T-helper 2 cell (primary cell): ENCODE data around the gene AATK.

Source experiments
- DNase-seq, 5 experiments: peaks; one replicate each; pipeline versions ENCODE4 v3.0.0 to v3.0.0-alpha.2; 2012 to 2022

Gene AATK

DNA sequence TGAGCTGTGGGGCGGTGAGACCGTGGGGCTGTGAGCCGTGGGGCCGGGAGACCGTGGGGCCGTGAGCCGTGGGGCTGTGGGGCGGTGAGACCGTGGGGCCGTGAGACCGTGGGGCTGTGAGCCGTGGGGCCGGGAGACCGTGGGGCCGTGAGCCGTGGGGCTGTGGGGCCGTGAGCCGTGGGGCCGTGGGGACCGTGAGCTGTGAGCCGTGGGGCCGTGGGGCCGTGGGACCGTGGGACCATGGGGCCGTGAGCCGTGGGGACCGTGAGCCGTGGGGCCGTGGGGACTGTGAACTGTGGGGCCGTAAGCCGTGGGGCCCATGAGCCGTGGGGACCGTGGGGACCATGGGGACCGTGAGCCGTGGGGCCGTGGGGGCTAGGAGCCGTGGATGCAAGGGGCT, 25.3 kb downstream of the AATK start:
- no peak for DNase-seq

DNA sequence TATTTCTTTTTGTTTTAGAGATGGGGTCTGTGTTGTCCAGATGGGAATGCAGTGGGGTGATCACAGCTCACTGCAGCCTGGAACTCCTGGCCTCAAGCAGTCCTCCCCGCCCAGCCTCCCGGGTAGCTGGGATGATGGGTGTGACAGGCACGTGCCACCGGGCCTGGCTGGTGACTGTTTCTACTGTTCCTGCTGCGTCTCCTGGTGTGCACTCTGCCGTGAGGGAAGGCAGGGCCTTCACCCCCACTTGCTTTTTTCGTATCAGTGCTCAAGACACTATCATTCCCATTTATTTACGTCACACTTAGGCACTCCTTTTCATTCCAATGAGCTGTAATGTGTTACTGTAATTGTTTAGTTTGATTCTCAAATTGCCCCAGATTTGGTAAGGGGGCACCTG, 26.0 kb downstream of the AATK start:
- no peak for DNase-seq

DNA sequence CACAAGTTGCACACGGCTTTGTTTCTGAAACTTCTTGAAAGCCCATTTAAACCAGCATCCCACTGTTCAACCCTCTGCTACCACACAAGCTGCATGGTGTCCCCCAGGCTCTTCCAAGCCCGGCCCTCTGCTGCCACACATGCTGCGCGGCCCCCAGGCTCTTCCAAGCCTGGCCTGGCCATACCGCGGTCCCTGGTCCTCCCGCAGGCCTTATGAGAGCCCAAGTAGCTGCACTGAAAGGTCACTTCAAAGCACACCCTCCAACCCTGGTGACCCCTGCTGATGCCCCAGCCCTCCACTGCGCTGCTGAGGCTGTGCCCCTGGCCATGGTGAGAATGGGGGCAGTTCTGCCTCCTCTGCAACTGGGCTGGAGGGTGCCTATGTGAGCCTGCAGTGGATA, 26.6 kb downstream of the AATK start:
- no peak for DNase-seq

DNA sequence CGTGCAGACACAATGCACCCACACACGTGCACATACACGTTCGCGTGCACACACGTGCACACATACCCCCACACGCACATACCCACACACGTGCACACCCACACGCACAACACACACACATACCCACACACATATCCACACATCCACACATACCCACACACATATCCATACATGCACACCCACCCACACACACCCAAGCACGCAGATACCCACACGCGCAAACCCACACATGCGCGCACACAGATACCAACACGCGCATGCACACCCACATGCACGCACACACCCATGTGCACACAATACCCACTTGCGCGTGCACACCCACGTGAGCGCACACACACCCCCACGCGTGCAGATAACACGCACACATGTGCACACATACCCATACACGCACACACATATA, 27.5 kb downstream of the AATK start:
- DNase-seq, result no peak

DNA sequence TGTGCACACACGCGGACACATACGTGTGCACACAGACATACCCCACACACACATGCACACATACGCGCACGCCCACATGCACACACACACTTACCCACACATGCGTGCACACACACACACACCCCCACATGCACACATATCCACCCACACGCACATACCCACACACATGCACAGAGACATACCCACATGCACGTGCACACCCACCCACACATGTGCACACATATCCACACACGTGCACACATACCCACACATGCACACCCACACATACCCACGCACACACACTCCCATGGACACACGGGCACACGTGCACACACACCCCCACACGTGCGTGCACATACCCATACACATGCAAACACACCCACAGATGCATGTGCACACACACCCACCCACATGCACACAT, 27.9 kb downstream of the AATK start:
- no peak for DNase-seq

DNA sequence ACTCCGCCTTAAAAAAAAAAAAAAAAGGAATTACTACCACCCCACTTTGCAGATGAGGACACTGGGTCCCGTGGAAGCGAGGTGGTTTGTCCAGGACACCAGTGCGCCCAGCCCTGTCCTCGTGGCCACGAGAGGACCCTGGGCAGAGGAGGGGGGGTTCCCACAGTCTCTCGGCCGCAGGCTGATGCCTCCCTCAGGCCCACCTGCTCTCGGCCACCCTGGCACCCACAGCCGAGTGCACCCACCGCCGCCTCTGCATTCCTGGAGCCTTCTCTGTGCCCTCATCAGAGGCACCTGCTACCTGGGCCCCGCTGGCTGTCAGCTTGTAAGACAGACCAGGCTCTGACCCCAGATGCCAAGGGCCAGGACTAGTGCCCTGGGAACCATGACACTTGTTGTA, 28.8 kb downstream of the AATK start:
- no peak for DNase-seq

DNA sequence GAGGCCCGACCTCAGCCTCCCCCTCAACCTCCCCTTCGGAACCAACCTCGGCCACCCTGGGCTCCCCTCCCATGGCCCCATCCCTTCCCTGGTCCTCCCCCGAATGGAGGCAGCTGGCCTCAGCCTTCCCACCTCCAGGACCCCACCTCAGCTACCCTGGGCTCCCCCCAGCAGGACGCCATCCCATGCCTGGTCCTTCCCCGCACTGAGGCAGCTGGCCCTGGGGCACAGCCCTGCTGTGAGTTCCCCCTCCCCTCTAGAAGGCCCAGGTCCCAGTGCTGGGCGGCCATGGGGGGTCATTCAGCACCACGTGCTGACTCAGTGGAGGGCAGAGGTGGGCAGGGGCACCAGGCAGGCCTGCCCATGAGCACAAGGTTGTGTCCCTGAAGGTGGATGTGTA, 29.7 kb downstream of the AATK start:
- DNase-seq, result no peak

DNA sequence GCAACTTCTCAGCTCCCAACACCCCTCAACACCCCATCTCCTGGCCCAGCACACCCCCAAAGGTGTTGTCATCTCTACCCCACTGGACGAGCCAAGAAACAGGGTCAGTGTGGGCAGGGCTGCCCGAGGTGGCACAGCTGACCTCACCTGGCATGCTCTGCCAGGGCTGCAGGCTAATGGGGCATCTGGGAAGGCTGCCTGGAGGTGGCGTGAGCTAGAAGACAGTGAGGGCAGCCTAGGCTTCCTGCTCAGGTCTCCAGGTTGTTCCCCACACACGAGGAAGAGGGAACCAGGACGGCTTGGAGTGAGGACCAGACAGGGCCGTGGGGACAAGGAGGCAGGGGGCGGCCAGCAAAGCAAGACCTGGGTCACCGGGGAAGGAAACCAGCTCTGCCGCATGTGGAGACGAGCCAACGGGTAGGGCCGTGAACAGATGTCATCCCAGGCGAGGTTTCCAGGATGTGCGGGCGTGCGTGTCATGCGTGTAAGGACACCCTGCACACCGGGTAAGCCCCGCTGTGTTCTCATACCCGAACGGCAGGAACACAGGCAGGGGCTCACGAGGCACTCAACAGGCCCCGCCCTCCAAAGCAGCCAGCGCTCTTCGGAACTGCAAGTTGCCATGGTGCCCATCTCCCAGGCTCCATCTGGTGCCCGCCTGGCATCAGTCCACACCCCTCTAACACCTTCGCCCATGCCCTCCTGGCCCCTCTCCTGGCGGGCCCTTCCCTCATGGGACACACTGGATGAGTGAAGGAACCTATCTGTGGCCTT, 30.3 kb downstream of the AATK start:
- no peak for DNase-seq

DNA sequence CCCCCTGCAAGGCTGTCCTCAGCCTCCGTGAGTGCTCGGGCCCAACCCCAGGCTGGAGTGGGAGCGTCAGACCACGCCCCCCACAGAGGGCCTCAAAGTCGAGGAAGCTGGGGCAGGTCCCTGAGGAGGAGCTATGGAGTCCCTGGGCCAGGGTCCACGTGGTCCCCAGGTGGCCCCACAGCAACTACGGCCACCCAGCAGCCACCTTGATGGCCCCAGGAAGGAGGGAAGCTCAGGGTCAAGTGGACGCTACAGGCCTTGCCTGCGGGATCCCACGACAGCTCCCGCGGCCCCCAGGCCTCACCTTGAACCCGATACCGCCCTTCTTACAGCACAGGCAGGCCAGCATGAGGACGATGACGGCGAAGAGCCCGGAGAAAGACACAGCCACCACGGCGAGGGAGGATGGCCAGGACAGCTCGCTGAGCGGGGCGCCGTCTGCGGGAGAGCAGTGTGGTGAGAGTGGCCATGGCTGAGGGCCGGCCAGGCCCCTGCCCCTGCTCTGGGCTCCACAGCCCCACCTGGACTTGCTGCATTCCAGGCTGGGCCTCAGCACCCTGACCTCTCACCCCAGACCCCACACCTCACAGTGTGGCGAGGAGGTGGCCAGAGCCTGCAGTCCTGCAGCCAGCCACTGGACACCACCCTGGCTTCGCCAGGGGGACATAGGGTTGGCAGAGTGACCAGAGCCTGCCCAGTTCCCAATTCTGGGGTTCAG, 31.8 kb downstream of the AATK start:
- no peak for DNase-seq

DNA sequence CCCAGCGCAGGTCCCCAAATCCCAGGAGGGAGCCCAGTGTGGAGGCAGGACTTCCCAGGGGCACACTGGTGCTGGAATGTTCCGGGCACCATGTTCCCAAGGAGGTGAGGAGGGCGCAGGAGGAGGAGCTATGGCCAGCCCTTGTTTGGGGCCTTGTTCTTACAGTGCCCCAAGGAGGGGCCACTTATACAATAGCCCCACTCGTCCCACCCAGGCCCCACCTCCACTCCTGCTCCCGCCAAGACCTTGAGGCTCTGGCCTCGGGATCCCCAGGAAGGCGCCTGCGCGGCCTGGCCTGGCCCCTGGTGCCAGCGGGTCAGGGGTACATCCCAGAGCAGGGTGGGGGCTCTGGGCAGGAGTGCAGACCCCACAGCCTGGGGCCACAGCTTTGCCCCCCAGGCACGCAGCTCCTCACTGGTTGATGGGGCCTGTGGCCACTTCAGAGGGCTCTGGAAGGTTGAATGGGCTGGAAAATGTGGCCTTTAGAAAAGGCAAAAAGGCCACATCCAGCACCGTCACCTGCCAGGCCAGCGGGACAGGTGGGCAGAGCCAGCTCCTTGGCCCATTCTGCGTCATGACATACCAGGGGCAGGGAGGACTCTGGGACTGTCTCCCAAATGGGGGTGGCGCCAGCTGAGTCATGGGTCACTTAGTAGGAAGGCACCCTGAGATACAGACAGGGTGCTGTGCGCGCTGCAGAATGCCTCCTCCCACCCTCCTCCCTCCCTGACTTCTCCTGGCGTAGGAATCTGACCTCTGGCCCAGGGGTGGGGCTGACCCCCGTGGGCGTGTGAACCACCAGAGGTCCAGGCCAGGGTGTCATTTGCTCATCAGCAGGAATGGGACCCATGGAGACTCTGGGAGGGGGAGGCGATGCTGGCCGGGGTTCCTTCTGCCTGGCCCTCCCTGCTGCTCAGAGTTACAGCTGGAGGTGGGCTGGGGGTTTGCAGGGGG, 33.0 kb downstream of the AATK start:
- no peak for DNase-seq

DNA sequence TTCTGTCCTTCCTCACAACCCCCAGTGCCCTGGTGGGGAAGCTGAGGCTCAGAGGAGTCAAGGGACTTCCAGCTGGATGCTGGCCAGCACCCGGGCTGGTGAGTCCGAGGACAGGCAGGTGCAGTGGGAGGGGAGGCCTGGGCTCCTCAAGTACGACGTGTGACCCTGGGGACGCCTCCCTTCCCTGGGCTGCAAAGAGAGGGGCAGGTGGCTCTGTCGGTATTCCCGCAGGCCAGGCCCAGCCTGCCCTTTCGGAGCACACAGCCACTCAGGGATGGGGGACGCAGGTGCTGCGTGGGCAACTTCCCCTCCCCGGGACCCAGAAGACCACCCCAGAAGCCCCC, 33.9 kb downstream of the AATK start:
- no peak for DNase-seq

DNA sequence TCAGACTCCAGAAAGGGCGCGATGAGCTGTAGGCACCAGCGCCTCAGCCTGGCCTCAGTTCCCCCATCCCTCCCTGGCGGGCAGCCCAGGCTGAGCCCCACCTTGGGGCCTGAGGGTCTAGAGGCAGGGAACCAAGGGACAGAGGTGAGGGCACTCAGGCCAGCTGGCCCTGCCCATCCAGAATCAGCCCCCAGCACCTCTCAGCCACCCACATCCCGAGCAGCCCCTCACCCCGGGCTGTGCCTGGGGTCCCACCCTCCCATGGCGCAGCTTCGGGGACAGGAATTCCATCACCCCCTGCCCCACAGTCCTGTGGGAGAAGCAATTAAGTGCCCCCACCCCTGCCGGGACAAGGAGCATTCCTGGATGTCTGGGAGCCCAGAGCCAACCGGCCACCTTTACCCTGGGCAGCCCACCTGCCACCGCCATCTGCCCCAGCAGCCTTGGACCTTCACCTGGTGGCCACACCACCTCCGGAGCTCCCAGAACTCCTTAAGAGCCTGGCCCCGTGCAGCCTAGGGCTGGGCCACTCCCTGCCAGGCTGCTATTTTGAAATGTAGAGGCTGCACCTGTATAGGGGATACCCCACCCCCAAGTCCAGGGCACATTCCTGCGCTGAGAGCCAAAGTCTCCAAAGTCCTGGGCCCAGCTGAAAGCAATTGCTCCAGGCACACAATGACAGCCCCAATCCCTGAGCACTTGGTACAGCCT, 34.4 kb downstream of the AATK start:
- DNase-seq, result no peak

DNA sequence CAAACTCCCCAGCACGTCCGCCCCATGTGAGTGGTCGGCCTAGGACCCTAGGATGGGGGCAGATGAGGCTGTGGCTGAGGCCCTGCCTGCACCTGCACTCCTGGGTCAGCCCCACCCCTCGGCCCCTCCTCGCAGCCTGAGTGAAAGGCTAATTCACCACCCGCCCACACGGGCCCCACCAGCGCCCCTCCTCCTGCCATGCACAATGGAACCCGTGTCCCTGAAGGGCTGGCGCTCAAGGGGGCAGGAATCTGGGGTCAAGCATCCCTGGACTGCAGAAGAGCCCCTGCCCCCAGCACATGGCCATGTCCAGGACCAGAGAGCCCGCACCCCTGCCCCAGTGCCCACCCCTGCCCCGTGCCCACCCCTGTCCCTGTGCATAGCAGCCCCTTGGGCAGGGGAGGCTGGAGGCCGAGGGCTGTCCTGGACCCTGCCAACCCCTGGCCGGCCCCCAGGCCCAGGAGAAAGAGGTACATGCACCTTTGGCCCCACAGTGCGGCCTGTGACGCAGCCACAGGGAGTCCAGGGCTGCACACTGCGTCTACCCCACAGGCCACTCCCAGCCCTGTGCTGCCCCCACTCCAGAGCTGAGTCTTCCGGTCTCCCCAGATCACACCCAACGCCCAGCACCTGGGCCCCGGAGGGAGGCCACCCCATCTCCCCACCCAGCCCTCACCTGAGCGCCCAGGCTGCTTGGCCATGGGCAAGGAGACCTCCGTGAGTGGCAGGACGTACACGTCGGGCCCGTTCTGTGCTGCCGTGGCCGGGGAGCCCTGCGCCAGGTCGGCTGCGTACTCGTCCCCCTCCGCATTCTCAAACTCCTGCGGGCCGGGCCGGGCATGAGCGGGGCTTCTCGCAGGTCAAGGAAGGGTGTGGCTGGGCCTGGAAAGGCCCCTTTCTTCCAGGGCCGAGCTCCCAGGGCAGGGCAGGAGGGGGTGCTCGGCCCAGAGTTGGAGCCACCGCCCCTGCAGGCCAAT, 35.3 kb downstream of the AATK start:
- no peak for DNase-seq

DNA sequence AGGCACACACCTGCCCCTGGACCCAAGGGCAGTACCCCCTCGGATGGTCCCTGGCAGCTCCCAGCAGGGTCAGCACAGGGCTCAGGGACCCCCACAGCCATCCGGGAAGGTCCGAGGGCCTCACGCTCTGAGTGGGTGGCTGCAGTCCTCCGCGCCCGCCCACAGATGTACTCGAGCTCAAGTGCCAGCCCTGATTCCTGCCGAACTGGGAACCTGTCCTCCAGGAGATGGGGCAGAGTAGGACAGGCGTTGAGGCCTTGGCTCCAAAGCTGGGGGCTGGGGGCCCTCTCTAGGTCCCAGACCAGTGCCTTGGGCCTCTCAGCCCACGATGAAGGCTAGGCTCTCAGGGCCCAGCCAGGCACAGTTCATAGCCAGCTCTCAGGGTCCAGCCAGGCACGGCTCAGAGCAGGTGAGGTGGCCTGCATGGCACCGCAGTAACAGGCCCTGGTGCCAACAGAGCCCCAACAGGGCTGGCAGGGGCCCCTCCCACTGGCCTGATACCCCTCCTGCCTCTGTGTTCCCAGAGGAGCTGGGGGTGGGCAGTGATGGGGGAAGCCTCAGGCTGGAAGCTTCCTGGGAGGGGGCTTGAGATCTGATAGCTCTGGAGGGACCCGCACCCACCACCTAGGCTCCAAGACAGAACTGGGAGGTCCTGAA, 36.2 kb downstream of the AATK start:
- DNase-seq, result no peak

DNA sequence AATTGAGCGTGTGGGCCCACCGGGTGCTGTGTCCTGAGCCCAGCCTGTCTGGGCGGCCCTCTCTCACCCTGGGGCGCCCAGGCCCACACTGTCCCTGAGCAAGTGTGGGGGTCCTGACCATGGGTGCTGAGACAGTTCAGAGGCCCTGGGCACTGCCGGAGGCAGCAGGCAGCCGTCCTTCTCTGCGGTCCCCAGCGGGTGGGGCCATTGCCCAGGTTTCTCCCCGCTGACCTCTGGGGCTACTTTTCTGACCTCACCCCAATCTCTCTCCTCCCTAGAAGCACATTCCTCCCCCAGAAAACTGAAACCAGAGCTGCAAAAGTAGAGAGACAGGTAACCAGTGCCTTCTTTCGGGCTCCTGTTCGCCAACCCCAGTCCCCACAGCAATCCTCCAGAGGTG, 36.7 kb downstream of the AATK start:
- DNase-seq, result no peak

DNA sequence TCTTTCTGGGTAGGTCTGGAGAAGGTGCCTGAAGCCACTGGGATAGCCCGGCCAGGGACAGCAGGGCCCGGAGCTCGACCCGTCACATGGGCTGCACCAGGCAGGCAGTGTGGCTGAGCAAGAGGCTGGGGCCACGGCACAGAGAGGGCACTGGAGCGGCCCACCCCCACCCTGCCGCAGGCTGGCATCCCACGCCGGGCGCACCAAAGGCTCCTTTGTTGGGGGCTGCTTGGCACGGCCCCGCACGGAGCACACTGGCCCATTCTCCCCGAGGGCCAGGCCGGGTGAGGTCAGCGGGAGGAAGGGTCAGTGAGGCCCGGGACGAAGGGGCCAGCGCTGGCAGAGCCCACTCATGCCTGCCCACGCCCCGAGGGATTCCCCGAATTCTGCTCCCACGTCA, 37.2 kb downstream of the AATK start:
- no peak for DNase-seq

DNA sequence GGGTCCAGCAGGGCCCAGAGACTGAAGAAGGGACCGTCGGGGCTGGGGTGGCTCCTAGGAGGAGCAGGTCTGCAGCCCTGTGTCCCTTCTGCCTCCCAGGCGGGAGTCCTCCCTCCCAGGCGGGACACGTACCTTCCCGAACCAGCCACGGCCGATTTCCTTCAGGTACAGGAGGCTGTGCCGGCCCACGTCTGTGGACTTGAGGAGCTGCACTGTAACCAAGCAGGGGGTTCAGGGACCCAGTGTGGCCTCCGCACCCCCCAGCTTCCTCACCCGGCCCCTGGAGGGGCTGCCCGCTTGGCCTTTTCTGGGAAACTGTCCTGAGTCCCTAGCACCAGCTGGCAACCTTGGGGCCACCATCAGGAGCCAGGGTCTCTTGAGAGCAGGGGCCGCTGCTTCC, 37.7 kb downstream of the AATK start:
- DNase-seq, result no peak

DNA sequence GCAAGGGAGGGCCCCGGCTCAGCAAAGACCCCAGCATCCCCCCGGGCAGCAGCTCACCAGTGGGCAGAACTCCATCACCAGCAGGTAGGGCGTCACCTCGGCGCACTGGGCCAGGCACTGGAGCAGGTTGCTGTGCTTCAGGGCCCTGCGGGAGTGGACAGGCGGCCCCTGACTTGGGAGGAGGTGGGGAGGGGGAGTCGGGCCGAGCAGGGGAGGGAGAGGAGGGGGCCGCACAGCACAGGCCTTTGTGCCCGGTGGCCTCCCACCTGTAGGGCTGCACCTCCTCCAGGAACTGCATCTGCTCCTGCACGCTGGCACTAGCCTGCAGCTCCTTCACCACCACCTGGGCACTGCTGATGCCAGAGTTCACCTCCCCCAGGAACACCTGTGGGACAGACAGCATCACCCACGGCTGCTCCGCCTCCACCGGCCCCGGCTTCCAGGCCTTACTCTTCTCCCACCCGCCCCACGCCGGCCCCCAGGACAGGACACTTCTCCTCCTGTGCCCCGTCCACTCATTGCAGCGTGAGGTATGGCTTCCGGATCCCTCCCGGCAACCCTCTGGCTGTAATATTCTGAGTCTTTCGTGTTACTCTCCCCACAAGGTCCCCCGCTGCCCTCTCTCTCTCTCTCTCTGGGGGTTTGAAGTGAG, 38.4 kb downstream of the AATK start:
- DNase-seq, result no peak

DNA sequence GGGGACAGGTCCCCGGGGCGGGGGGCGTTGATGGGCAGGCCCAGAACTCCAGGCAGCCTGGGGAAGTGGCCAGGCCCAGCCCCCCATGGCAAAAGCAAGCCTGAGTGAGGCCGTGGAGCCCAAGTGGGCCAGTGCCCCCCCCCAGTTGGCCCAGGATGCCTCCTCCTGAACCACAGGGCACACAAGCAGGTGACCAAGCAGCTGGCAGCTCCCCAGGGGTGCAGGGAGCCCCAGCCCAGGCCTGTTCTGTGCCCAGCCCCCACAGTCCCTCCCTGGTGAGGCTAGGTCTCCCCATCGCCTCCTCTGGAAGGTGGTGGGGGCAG, 38.9 kb downstream of the AATK start:
- no peak for DNase-seq

DNA sequence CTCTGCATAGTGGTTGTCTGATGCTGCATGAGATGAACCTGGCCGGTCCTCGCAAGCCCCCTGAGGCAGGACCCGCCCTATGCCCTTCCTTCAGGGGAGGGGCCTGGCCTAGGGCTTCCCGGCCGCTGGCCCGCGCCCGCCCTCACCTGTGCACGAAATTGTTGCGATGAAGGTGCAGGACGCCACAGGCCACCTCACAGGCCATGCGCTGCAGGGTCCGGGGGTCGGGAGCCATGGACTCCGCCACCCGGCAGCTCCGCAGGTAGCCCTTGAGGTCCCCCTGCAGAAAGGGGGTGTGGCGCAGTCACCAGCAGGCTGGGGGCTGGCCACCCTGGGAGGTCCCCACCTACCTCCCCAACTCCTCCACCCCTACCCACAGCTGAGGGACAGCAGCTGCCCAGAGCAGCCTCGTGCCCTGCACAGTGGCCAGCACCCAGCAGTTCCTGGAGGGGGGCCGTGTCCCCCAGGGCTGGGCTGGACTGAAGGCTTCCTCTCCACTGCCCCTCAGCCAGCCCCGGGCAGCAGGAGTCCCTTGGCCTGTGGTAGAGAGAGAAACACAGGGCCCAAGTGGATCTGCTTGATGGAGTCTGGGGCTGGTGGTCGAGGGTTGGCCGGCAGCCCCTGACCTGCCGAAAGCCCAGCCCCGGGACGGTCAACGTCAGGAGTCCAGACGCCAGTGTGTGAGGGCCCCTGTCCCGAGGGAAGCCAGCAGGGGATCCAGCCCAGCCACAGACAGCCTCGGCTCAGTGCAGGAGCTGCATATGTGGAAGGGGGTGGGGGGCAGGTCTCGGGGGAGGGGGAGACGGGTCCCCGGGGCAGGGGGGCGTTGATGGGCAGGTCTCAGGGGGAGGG, 39.5 kb downstream of the AATK start:
- no peak for DNase-seq
